BE2C (cell line): ENCODE results near the gene TMEM240.

Experiments
- DNase-seq: peaks from one replicate; pipeline ENCODE4 v3.0.0-alpha.2; 2020
- H3K27me3 ChIP-seq: fragments of 250-450 bp; sonication (Bioruptor Pico); 2 replicates; pipeline ENCODE4 v1.5.1; 2020; ENCODE audit warnings: mild to moderate bottlenecking
- H3K36me3 ChIP-seq: fragments of 250-450 bp; sonication (Bioruptor Pico); 2 replicates; pipeline ENCODE4 v1.5.1; 2020; ENCODE audit warnings: mild to moderate bottlenecking
- H3K4me1 ChIP-seq: fragments of 250-450 bp; sonication (Bioruptor Pico); 2 replicates; pipeline ENCODE4 v1.5.1; 2020
- H3K4me3 ChIP-seq: 2 replicates; pipeline ENCODE4 v1.5.1; 2011; ENCODE audit warnings: low read depth, low read length
- H3K9me3 ChIP-seq: fragments of 250-450 bp; sonication (Bioruptor Pico); 2 replicates; pipeline ENCODE4 v1.5.1; 2020
- TF ChIP-seq, protein P1 (sequence below): IDR thresholded peaks from 2 replicates; pipeline ENCODE4 v1.5.1; 2012; ENCODE audit warnings: mild to moderate bottlenecking, low read depth, low read length

TMEM240 gene

DNA sequence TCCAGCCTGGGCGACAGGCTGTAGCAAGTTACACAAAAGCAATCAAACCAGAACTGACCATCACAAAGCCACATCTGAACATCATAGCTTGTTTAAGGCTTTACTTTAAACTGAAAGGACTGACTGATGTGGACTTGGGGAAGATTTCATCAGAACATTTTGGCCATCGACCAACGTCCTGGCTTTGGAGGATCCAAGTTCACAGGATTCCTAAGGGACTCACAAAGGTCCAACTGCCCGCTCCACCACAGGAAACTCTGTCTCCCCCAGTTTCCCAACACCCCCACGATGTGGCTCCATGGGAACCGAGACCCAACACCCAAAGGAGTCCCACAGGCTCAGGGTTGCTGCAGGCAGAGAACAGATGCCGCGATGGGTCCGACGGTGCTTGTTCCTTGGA is 24.9 kb upstream of the TMEM240 start:
- no peak overlapping the region for H3K4me3 ChIP-seq
- TF ChIP-seq, protein P1, sequence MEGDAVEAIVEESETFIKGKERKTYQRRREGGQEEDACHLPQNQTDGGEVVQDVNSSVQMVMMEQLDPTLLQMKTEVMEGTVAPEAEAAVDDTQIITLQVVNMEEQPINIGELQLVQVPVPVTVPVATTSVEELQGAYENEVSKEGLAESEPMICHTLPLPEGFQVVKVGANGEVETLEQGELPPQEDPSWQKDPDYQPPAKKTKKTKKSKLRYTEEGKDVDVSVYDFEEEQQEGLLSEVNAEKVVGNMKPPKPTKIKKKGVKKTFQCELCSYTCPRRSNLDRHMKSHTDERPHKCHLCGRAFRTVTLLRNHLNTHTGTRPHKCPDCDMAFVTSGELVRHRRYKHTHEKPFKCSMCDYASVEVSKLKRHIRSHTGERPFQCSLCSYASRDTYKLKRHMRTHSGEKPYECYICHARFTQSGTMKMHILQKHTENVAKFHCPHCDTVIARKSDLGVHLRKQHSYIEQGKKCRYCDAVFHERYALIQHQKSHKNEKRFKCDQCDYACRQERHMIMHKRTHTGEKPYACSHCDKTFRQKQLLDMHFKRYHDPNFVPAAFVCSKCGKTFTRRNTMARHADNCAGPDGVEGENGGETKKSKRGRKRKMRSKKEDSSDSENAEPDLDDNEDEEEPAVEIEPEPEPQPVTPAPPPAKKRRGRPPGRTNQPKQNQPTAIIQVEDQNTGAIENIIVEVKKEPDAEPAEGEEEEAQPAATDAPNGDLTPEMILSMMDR, result no peak
- no peaks in the 10 kb centered on the region for H3K4me1 ChIP-seq
- H3K27me3 ChIP-seq, result no peaks in the 10 kb centered on the region
- peaks cover 83% of the 10 kb centered on the region for H3K36me3 ChIP-seq
- no peaks in the 10 kb centered on the region for H3K9me3 ChIP-seq
- DNase-seq, result no peak

DNA sequence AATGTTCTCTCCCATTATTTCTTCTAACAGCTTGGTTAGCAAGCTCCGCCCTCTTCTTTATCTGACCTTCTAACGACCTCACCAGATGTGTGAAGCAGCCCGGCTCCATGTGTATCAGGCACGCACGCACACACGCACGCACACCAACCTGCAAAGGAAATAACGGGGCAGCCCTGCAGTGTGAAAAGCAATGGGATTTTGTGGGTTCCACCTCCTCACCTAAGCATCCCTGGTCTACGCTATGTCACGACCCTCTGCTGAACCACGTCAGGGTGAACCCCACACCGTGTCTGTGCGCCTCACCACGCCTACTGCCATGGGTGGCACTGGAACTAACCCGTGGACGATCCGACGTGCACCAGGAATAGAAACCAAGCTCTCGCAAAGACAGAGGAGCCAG is 23.8 kb upstream of the TMEM240 start:
- TF ChIP-seq, protein P1, result no peak
- Histone ChIP-seq H3K4me1 (no peaks in the 10 kb centered on the region), H3K9me3 (no peaks in the 10 kb centered on the region), H3K27me3 (no peaks in the 10 kb centered on the region), H3K4me3 (no peak overlapping the region), H3K36me3 (peaks cover 86% of the 10 kb centered on the region)
- DNase-seq, result no peak

DNA sequence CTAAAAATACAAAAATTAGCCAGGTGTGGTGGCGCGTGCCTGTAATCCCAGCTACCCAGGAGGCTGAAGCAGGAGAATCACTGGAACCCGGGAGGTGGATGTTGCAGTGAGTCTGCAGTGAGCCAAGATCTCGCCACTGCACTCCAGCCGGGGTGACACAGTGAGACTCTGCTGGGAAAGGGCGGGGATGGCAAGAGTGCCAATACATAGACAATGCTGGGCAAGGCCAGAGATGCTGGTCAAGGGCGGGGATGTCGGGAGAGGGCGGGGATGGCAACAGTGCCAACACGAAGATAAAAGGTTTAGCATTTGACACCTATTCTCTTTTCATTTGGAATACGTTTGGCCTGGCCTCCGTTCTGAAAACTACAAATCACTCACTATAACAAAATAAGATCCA is 23.3 kb upstream of the TMEM240 start:
- H3K4me3 ChIP-seq, result no peak overlapping the region
- H3K36me3 ChIP-seq, result peaks cover 80% of the 10 kb centered on the region
- no peaks in the 10 kb centered on the region for H3K4me1 ChIP-seq
- no peaks in the 10 kb centered on the region for H3K27me3 ChIP-seq
- H3K9me3 ChIP-seq, result no peaks in the 10 kb centered on the region
- DNase-seq, result no peak
- TF ChIP-seq, protein P1, result no peak

DNA sequence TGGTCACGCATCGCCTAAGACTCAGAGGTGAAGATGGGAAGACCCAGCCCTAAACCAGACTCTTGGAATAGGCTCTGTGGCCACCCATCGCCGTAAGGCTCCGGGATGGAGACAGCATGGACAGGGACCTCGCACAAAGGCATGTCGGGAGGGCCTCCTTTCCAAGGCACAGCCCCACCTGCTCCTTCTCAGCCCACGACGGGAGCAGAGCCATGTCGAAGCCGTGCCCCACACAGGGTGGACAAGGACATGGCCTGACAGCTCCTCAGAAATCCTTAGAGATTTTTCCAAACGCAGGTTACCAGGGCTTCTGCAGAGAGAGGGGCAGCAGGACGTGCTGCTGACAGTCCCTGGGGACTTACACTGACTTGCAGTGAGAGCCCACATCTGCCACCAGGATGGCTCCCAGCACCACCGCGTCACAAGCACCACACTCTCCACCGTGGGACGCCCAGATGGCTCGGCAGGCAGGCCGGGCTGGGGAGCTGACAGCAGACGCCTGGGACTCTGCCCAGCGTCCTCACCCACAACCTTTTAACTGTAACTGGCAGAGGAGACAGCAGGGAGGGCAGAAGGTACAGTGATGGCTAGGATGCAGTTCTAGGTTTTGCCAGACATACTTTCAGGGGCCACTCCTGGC is 22.3 kb upstream of the TMEM240 start:
- no peaks in the 10 kb centered on the region for H3K9me3 ChIP-seq
- TF ChIP-seq, protein P1, result no peak
- H3K4me3 ChIP-seq, result no peak overlapping the region
- no peaks in the 10 kb centered on the region for H3K27me3 ChIP-seq
- no peaks in the 10 kb centered on the region for H3K4me1 ChIP-seq
- peaks cover 75% of the 10 kb centered on the region for H3K36me3 ChIP-seq
- peak; percentile 80 for DNase-seq

DNA sequence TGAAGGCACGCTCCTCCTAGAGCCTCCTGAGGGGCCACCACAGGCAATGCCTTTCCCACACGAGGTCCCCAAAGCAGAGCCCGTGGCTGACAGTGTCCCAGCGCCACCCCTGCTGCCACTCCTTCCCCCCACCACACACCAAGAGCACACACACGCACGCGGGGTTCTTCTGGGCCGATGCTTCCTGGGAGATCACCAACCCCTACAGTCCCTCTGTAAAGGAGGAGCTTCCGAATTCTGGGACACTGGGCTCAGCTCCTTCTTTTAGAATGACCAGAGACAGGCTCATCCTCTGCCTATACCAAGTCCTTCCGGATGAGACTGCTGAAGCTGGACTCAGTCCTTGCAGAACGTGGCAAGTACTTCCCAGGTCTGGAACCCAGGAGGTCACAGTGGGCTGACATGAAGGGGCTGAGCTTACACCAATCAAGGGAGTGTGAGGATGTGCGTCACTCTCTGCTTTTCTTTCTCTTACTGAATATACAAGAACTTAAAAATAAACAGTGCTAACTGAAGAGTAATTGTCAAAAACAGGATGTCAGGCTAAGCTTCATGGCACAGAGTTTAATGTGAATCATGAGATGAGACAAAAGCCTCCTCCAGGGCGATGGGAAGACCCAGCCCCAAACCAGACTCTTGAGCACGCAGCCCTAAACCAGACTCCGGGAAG is 21.5 kb upstream of the TMEM240 start:
- no peak for DNase-seq
- Histone ChIP-seq H3K36me3 (peaks cover 69% of the 10 kb centered on the region), H3K9me3 (no peaks in the 10 kb centered on the region), H3K27me3 (no peaks in the 10 kb centered on the region), H3K4me1 (no peaks in the 10 kb centered on the region), H3K4me3 (no peak overlapping the region)
- TF ChIP-seq, protein P1, result no peak

DNA sequence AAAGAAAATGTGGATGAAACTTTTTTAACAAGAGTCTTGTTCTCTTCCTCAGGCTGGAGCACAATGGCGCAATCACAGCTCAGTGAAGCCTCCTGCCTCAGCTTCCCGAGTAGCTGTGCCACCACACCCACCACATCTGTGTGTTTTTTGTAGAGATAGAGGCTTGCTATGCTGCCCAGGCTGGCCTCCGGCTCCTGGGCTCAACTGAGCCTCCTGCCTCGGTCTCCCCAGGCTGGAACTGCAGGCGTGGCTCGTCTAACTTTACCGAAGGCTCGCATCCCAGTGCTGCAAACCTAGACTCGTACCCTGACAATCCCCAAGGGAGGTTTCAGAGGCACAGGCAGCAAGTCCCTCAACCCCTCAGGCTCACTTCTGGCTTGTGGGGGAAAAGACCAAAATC is 19.8 kb upstream of the TMEM240 start:
- Histone ChIP-seq H3K36me3 (peaks cover 61% of the 10 kb centered on the region), H3K9me3 (no peaks in the 10 kb centered on the region), H3K27me3 (no peaks in the 10 kb centered on the region), H3K4me1 (peaks cover 1% of the 10 kb centered on the region), H3K4me3 (no peak overlapping the region)
- TF ChIP-seq, protein P1, result no peak
- DNase-seq, result no peak
